Right lobe of liver (tissue), 4 donors: ENCODE measurements around the gene TMEM225B.

ENCODE experiments used
- CTCF ChIP-seq, 4 donors: fragments of 200-600 bp in 3 of 4; fragments of 450-650 bp in 1 of 4; IDR thresholded peaks; one replicate each; pipeline versions ENCODE4 v1.5.1 to v1.8.0; 2016 to 2022; ENCODE audit warnings: antibody characterized with exemption in 4 of 4, mild to moderate bottlenecking in 2 of 4
- POLR2A ChIP-seq: fragments of 450-650 bp; IDR thresholded peaks from one replicate; pipeline ENCODE4 v1.6.1; 2017; ENCODE audit warnings: antibody characterized with exemption, mild to moderate bottlenecking
- donor health status: DM: no; HTN: no; CAD: no.
- donor health status: DM: no; HTN: no; CAD: no.
- donor health status: DM: no; HTN: yes; CAD: no.

DNA sequence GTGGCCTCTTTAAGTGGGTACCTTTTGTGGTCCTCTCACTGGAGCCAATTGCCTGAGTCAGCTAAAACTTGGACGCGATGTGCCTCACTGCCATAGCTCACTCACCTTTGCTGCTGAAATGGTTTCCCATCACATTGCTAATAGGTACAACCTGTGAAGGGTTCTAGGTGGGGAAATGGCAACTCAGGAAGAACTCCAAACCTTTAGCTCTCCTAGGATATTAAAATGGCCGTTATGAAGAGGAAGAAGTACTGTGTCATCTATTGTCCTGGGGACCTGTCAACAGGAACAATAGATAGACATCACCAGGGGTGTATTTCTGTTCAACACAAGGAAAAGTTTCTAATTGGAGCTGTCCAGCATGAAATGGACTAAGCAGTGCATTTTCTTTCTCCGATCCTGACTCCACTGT, 40.9 kb upstream of the TMEM225B start:
- TF ChIP-seq CTCF (IDR thresholded peaks at IDR 0.05): no peak
- no peak for TF ChIP-seq POLR2A
